ENCODE measurements around the gene DIAPH2.

The DIAPH2 gene

DNA sequence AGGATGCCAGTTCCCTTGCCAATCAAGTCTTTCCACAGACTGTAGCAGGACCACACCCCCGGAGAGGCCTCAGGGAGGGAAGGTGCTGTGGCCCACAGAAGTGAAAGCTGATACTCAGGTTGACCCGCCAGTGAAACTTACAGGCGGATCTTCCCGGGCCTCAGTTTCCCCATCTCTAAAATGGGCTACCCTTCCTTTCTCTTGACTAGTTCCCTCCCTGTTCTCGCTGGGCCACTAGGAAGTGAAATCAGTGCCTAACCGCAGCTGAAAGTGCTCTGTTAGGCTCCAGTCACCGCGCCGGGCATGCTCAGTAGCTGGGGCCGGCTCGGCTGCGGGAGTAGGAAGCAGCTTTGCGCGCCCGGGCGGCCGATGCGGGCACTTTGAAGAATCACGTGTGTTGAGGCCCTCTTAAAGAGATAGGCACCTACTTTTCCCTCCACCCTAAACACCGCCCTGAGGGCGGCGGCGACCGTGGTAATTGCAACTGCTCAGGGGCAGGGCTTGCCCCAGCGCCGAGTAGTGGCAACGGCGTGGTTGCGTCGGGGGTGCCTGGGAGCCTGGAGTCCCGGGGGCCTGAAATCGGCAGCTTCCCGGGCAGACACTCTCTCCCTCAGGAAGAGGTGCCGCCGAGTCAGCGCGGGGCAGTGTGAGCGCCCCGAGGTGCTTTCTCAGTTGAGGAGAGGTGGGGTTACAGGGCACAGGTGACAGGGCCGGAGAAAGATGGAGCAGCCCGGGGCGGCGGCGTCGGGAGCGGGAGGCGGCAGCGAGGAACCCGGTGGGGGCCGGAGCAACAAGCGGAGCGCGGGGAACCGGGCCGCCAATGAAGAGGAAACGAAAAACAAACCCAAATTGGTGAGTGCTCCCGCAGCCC, at the start of gene DIAPH2:
Gene DIAPH2, plus strand, starts transcription at position 504 of the 871 bp plus-strand sequence.
- peaks cover 0 to 20% (median 0%) of the 10 kb centered on the region in 4 donors for H3K4me1 ChIP-seq
- TF ChIP-seq, protein P1, sequence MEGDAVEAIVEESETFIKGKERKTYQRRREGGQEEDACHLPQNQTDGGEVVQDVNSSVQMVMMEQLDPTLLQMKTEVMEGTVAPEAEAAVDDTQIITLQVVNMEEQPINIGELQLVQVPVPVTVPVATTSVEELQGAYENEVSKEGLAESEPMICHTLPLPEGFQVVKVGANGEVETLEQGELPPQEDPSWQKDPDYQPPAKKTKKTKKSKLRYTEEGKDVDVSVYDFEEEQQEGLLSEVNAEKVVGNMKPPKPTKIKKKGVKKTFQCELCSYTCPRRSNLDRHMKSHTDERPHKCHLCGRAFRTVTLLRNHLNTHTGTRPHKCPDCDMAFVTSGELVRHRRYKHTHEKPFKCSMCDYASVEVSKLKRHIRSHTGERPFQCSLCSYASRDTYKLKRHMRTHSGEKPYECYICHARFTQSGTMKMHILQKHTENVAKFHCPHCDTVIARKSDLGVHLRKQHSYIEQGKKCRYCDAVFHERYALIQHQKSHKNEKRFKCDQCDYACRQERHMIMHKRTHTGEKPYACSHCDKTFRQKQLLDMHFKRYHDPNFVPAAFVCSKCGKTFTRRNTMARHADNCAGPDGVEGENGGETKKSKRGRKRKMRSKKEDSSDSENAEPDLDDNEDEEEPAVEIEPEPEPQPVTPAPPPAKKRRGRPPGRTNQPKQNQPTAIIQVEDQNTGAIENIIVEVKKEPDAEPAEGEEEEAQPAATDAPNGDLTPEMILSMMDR (IDR thresholded peaks at IDR 0.05) = peak in 1 of 2 experiments; percentile 30
- H3K27me3 ChIP-seq = no peaks in the 10 kb centered on the region
- H3K4me3 ChIP-seq = peak within 1 kb of the TSS; percentile 84 to 86
- H3K9me3 ChIP-seq = no peaks in the 10 kb centered on the region
- H3K27ac ChIP-seq = peak within 1 kb of the TSS; percentile 83 to 84
- no peaks in the 10 kb centered on the region for H3K36me3 ChIP-seq
- peak; percentile 75 to 85 for DNase-seq
- intact Hi-C loops (cut with DNase I; ENCODE audit: low total_unique reads) = no loop called here

DNA sequence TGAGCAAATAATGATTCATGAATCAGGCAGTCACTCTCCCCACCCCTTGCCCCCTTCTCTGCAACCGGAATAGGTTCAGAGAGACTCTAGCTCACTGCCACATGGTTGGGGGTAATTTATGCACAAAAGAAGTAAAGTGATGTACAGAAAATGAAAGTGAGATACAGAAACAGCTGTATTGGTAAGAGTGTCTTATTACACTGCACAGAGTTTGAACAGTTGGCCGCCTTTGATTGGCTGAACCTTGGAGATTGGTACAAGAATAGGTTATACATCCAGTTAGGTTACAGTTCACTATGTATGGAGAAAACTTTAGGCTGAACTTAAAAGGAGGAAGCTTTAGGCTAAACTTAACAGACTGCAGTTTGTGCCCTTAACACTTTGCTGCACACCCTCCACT, 34.6 kb upstream of the DIAPH2 start:
- Histone ChIP-seq H3K4me1 (no peaks in the 10 kb centered on the region), H3K9me3 (no peaks in the 10 kb centered on the region), H3K4me3 (no peak overlapping the region), H3K36me3 (no peaks in the 10 kb centered on the region), H3K27ac (no peak overlapping the region), H3K27me3 (no peaks in the 10 kb centered on the region)
- intact Hi-C loops (cut with DNase I; ENCODE audit: low total_unique reads) = no loop called here
- TF ChIP-seq, protein P1 (IDR thresholded peaks at IDR 0.05) = no peak
- no peak for DNase-seq

DNA sequence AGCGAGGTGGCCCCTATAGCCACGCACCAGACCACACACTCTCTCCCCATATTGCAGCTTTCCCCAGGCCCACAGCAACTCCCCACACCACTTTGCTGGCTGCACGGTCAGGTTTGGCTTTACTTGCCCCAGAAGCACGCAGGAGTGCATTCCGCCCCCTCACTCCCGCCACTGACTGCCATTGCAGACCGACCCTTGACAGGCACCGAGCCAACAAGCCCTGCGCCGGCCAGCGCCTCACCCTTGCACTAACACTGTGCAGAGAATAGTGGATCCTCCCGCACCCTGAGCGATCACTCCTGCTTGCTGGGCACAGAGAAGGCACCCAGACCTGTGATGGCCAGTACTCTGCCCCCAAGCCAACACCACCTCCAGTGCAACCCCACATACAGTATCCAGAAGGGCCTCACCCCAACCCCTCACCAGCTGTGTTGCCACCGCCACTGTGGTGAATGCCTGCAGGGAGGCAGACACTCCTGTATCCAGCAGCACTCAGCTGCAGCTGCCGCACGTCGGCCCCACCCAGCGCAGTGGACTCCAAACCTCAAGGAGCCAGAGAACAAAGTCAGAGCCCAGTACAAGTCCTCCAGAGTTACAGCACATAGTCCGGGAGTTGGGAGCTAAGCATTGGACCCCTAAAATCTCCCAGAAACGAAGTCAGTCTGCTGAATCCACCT, 28.6 kb upstream of the DIAPH2 start:
- Histone ChIP-seq H3K4me3 (no peak overlapping the region), H3K27me3 (no peaks in the 10 kb centered on the region), H3K4me1 (no peaks in the 10 kb centered on the region), H3K36me3 (no peaks in the 10 kb centered on the region), H3K27ac (no peak overlapping the region), H3K9me3 (peaks cover 0 to 8% (median 0%) of the 10 kb centered on the region in 3 donors)
- no peak for DNase-seq
- TF ChIP-seq, protein P1 (IDR thresholded peaks at IDR 0.05) = no peak
- intact Hi-C loops (cut with DNase I; ENCODE audit: low total_unique reads) = no loop called here

DNA sequence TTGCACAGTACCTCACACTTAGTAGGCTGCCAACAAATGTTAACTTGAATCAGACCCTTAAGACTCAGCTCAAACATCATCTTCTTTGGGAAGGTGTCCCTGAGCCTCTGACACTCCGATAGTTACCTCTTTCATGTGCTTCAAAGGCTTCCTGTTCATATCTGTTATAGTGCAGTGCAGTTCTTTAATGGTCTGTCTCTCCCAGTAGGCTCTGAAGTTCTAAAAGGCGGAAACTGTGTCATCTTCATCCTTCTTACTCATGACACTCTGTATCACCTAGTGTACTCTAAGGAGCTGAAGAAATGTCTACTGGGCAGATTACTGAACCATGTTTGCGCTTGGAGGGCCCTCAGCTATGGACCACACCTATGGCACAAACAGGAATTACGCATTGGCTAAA, 2.1 kb upstream of the DIAPH2 start:
- H3K4me1 ChIP-seq = peaks cover 0 to 4% (median 0%) of the 10 kb centered on the region in 4 donors
- TF ChIP-seq, protein P1 (IDR thresholded peaks at IDR 0.05) = no peak
- intact Hi-C loops (cut with DNase I; ENCODE audit: low total_unique reads) = no loop called here
- DNase-seq = no peak
- H3K27me3 ChIP-seq = no peaks in the 10 kb centered on the region
- H3K9me3 ChIP-seq = no peaks in the 10 kb centered on the region
- no peaks in the 10 kb centered on the region for H3K36me3 ChIP-seq
- no peak overlapping the region for H3K4me3 ChIP-seq
- no peak overlapping the region for H3K27ac ChIP-seq

DNA sequence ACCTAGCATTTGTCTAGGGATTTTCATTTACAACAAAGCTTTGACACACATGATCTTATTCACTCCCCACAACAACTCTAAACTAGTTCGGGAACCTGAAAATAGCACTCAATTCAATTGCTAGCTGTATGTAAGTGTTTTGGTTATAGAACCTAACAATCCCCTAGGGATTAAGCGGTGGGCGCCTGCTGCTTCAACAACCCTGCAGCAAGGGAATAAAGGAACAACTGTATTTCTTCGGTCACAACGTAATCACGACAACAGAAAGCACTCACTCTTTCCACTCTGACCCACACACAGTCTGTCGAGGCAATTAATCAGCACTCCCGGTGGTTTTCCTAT, 674 bp upstream of the DIAPH2 start:
- Histone ChIP-seq H3K27ac (peak overlapping the region; percentile 83 to 84), H3K4me1 (peaks cover 0 to 14% (median 0%) of the 10 kb centered on the region in 4 donors), H3K27me3 (no peaks in the 10 kb centered on the region), H3K36me3 (no peaks in the 10 kb centered on the region), H3K4me3 (peak overlapping the region; percentile 84 to 86), H3K9me3 (no peaks in the 10 kb centered on the region)
- TF ChIP-seq, protein P1 (IDR thresholded peaks at IDR 0.05) = no peak
- no peak for DNase-seq
- intact Hi-C loops (cut with DNase I; ENCODE audit: low total_unique reads) = no loop called here
